ENCODE measurements around the gene DBNDD2.

Gene DBNDD2

DNA sequence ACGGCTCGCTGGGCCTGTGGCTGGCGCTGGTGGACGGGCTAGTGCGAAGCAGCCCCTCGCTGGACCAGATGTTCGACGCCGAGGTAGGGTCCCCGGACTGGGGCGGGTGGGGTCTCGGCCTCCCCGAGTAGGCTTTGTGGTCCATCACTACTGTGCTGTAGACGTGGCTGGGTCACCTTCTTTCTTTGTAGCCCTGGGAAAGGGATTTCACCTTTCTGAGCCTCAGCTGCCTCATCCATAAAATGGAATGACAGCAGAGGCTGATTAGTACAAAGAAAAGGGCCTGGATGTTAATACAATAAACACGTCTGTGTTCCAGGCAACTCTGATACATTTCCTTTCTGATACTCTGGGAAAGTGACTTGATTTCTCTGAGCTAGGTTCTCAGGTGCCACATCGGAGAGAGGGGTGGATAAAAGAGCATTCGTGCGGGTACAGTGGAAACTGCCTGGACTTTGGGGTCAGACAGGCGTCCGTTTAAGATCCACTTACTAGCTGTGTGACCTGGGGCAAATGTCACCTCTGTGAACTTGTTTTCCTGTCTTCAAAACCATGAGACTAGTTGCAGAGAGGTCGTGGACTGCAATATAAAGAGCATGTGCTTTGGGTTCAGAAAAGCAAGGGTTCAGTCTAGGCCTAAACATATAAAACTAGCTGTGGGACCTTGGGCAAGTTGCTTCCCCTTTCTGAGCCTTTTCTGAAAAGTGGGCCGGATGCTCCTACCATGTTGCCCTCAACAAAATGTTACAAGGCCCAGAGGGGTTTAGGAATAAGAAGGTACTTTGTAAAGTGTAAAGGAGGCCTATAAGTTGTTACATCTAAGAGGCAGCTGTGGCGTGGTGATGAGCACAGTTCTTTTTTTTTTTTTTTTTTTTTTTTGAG lies 44.2 kb upstream of the DBNDD2 start:
- DNase-seq (ENCODE audit: low read depth, low spot score): no peak
- TF ChIP-seq, protein P1, sequence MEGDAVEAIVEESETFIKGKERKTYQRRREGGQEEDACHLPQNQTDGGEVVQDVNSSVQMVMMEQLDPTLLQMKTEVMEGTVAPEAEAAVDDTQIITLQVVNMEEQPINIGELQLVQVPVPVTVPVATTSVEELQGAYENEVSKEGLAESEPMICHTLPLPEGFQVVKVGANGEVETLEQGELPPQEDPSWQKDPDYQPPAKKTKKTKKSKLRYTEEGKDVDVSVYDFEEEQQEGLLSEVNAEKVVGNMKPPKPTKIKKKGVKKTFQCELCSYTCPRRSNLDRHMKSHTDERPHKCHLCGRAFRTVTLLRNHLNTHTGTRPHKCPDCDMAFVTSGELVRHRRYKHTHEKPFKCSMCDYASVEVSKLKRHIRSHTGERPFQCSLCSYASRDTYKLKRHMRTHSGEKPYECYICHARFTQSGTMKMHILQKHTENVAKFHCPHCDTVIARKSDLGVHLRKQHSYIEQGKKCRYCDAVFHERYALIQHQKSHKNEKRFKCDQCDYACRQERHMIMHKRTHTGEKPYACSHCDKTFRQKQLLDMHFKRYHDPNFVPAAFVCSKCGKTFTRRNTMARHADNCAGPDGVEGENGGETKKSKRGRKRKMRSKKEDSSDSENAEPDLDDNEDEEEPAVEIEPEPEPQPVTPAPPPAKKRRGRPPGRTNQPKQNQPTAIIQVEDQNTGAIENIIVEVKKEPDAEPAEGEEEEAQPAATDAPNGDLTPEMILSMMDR (IDR thresholded peaks at IDR 0.05; ENCODE audit: low read depth, low read length): no peak
- H3K4me3 ChIP-seq (ENCODE audit: low read depth, low read length): peak overlapping the region; percentile 82
- in situ Hi-C loops (cut with HindIII; ENCODE audit: low sequenced_read_pairs): no loop called here

GRCh38 chr20:45365444-45365970 lies 42.6 kb upstream of the DBNDD2 start:
- in situ Hi-C loops (cut with HindIII; ENCODE audit: low sequenced_read_pairs): no loop called here
- no peak for DNase-seq (ENCODE audit: low read depth, low spot score)
- TF ChIP-seq, protein P1 (IDR thresholded peaks at IDR 0.05; ENCODE audit: low read depth, low read length): no peak
- no peak overlapping the region for H3K4me3 ChIP-seq (ENCODE audit: low read depth, low read length)

- in situ Hi-C loops (cut with HindIII; ENCODE audit: low sequenced_read_pairs): no loop called here
- no peak overlapping the region for H3K4me3 ChIP-seq (ENCODE audit: low read depth, low read length)
- DNase-seq (ENCODE audit: low read depth, low spot score): no peak
- TF ChIP-seq, protein P1 (IDR thresholded peaks at IDR 0.05; ENCODE audit: low read depth, low read length): no peak
Measured at GRCh38 chr20:45366192-45366591, 41.9 kb upstream of the DBNDD2 start.

GRCh38 chr20:45366631-45367030 lies 41.5 kb upstream of the DBNDD2 start:
- H3K4me3 ChIP-seq (ENCODE audit: low read depth, low read length): no peak overlapping the region
- in situ Hi-C loops (cut with HindIII; ENCODE audit: low sequenced_read_pairs): no loop called here
- DNase-seq (ENCODE audit: low read depth, low spot score): no peak
- TF ChIP-seq, protein P1 (IDR thresholded peaks at IDR 0.05; ENCODE audit: low read depth, low read length): no peak

GRCh38 chr20:45367126-45367525 lies 41.0 kb upstream of the DBNDD2 start:
- in situ Hi-C loops (cut with HindIII; ENCODE audit: low sequenced_read_pairs): no loop called here
- TF ChIP-seq, protein P1 (IDR thresholded peaks at IDR 0.05; ENCODE audit: low read depth, low read length): no peak
- no peak for DNase-seq (ENCODE audit: low read depth, low spot score)
- no peak overlapping the region for H3K4me3 ChIP-seq (ENCODE audit: low read depth, low read length)

DNA sequence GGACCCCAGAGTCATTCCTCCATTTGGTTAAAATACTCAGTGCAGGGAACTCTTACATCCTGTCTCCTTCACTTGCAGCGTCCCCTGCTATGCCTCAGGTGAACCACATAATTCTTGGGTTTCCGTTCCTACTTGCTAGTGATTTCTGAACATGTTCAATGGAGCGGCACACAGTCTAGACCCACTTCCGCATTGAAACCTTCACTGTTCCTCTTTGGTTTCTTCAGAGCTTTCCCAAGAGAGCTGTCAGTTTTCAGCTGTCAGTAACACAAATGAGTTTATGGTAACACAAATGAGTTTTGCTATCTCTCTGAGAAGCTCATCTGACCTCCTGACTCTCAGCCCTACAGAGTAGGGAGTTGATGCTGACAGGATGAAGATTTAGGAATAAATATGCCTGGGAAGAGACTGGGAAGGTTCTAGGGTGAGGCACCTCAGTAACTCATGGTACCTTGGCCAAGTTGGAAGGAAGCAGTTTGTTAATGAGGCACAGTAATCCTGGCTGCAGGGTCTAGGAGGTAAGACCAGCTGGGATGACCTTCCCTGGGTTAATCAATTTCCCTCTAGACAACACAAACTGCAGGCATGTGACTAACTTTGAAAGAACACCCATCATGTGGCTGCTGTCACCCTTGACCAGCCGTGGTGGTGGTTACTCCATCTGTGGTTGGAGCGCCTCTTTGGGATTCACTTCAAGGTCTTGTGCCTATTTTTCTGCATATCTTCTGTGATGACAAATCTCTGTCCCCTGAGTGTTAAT lies 39.7 kb upstream of the DBNDD2 start:
- H3K4me3 ChIP-seq (ENCODE audit: low read depth, low read length): no peak overlapping the region
- in situ Hi-C loops (cut with HindIII; ENCODE audit: low sequenced_read_pairs): no loop called here
- no peak for DNase-seq (ENCODE audit: low read depth, low spot score)
- TF ChIP-seq, protein P1 (IDR thresholded peaks at IDR 0.05; ENCODE audit: low read depth, low read length): no peak
